IMR-90 (cell line): ENCODE measurements around the gene SPAG8.

Experiments
- CHD1 ChIP-seq: IDR thresholded peaks from 2 replicates; pipeline ENCODE4 v1.6.1; 2012; ENCODE audit warnings: low read depth, low read length, improper control_type of control experiment
- CTCF ChIP-seq: conservative IDR thresholded peaks from 2 replicates; pipeline ENCODE4 v1.5.1; 2012; ENCODE audit warnings: mild to moderate bottlenecking, low read depth, low read length, improper control_type of control experiment
- MAFK ChIP-seq: IDR thresholded peaks from 2 replicates; pipeline ENCODE4 v1.6.1; 2012; ENCODE audit warnings: low read depth, low read length, improper control_type of control experiment
- MAZ ChIP-seq: IDR thresholded peaks from 2 replicates; pipeline ENCODE4 v1.6.1; 2012; ENCODE audit warnings: low read depth, mild to moderate bottlenecking, low read length, improper control_type of control experiment, moderate library complexity, borderline replicate concordance
- MXI1 ChIP-seq: IDR thresholded peaks from 2 replicates; pipeline ENCODE4 v1.6.1; 2012; ENCODE audit warnings: low read depth, mild to moderate bottlenecking, low read length, moderate library complexity, borderline replicate concordance
- POLR2A ChIP-seq: IDR thresholded peaks from 2 replicates; pipeline ENCODE4 v1.6.1; 2012; ENCODE audit warnings: mild to moderate bottlenecking, low read depth, low read length
- RCOR1 ChIP-seq: IDR thresholded peaks from 2 replicates; pipeline ENCODE4 v1.6.1; 2012; ENCODE audit warnings: mild to moderate bottlenecking, low read length, improper control_type of control experiment; ENCODE audit not compliant: insufficient replicate concordance
- RFX5 ChIP-seq: IDR thresholded peaks from 2 replicates; pipeline ENCODE4 v1.8.0; 2012; ENCODE audit warnings: low read depth, mild to moderate bottlenecking, low read length, moderate library complexity
- USF2 ChIP-seq: fragments of 150-350 bp; IDR thresholded peaks from 2 replicates; pipeline ENCODE4 v1.6.1; 2017; ENCODE audit warnings: mild to moderate bottlenecking, antibody characterized with exemption, low read length, low read depth

GRCh38 chr9:35835216-35835632 is 23.2 kb upstream of the SPAG8 start:
- no peak for TF ChIP-seq MXI1
- 0 out of 2 replicates have a peak, but pooled peaks have one; percentile 10 for TF ChIP-seq CTCF
- no peak for TF ChIP-seq POLR2A
- TF ChIP-seq RCOR1 = no peak
- TF ChIP-seq MAZ = no peak
- TF ChIP-seq RFX5 = no peak
- TF ChIP-seq USF2 = no peak
- no peak for TF ChIP-seq CHD1
- no peak for TF ChIP-seq MAFK
